Measurements from ENCODE around the gene PTPRG. TPM values are rescaled to one million over a fixed set of nuclear protein-coding genes. Genes with fewer than 3 reads are reported as not detected.

Gene PTPRG
- total and polyA plus RNA-seq, 10 of the 15 experiments (the other 5 are each of a cell fraction or from before 2014, with no cell fraction given): 0.29 to 20.7 (median 1.4) TPM

DNA sequence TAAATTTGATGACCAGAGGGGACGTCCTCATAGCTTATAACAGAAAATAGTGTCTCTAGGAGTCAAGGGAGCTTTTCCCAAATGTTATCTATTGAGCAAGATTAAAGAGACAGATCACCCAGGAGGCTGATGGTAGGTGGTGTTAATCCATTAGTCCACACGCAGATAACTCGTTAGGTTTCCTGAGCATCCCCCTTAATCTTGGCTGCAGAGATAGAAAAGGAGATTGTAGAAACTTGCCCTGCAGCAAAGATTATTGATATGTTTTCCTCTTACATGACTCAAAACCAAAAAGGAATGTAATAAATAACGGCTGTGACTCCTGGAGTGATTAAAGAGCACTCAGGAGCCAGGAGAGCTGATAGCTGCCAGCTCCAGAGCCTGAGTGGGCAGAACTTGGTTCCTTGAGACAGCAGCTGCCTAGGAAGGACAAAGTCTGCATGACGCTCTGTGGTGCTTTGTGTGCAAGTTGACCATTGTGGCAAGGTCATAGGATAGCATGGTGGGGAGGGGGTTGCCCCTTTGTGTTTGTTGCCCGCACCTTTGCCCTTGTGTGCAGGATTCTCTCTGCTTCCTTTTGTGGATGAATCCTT lies 234.8 kb downstream of the PTPRG start:
- Histone ChIP-seq H4K20me1 (ENCODE audit: control insufficient read depth, insufficient read depth) (no peaks in the 10 kb centered on the region), H3K4me1 (ENCODE audit: control insufficient read depth, insufficient read depth, low read length) (no peaks in the 10 kb centered on the region), H3K9ac (ENCODE audit: control insufficient read depth, insufficient read depth, low read length) (no peak overlapping the region), H3K79me2 (ENCODE audit: control insufficient read depth, insufficient read depth, low read length) (no peaks in the 10 kb centered on the region), H3K4me3 (no peak overlapping the region), H3K27ac (ENCODE audit: control insufficient read depth, insufficient read depth) (no peak overlapping the region), H3K9me3 (replicated peaks; ENCODE audit: control insufficient read depth, insufficient read depth, low read length) (no peaks in the 10 kb centered on the region), H3K4me2 (ENCODE audit: control insufficient read depth, insufficient read depth) (no peak overlapping the region), H2AFZ (ENCODE audit: control insufficient read depth, low read depth, low read length) (no peak overlapping the region), H3K36me3 (ENCODE audit: control insufficient read depth in 2 of 2, insufficient read depth in 2 of 2, low read length in 1 of 2) (no peaks in the 10 kb centered on the region), H3K27me3 (replicated peaks in 1 of 2; ENCODE audit: control insufficient read depth in 2 of 2, insufficient read depth in 2 of 2, low read length in 1 of 2) (no peaks in the 10 kb centered on the region; a peak in 1 of 4 replicates)
- ATAC-seq (no peak; the same call in 2 of the 3 replicates), FAIRE-seq (no peak), DNase-seq (ENCODE audit: low read depth, low spot score) (no peak)
- ChIA-PET CTCF (interaction anchor here (0.5 to 1.8 kb wide), 5 partner anchors 8 to 140 kb away, joined by 3 to 4 read pairs (median 4); no protein-coding TSS in a partner anchor), RAD21 (ENCODE audit: unreplicated experiment) (interaction anchor here (1.0 to 2.0 kb wide), 2 partner anchors 72 to 232 kb away, joined by 3 to 6 read pairs; no protein-coding TSS in a partner anchor), SMC1A (ENCODE audit: uncharacterized antibody, unreplicated experiment) (interaction anchor here (0.7 to 2.0 kb wide), 7 partner anchors 12 to 78 kb away, joined by 3 to 7 read pairs (median 3); no protein-coding TSS in a partner anchor), POLR2A (interaction anchor here (0.5 to 0.6 kb wide), 2 partner anchors 9 to 283 kb away, joined by 3 read pairs; no protein-coding TSS in a partner anchor)
- no peak for TF ChIP-seq JUND (IDR thresholded peaks at IDR 0.05; ENCODE audit: low read depth, low read length)
- no peak for TF ChIP-seq MXI1 (IDR thresholded peaks at IDR 0.05; ENCODE audit: low read depth, low read length)
- TF ChIP-seq RCOR1 (conservative IDR thresholded peaks at IDR 0.05; ENCODE audit: low read depth, low read length): no peak
- TF ChIP-seq KAT2A (conservative IDR thresholded peaks at IDR 0.05; ENCODE audit: control insufficient read depth, low read depth, low read length): no peak
- TF ChIP-seq ZBED1 (IDR thresholded peaks at IDR 0.05; ENCODE audit: borderline replicate concordance): no peak
- TF ChIP-seq CBX3 (IDR thresholded peaks at IDR 0.05; ENCODE audit: borderline replicate concordance, low read depth): no peak
- no peak for TF ChIP-seq ZNF384 (IDR thresholded peaks at IDR 0.05; ENCODE audit: borderline replicate concordance, low read depth, low read length)
- TF ChIP-seq FOS (IDR thresholded peaks at IDR 0.05; ENCODE audit: borderline replicate concordance, extremely low read depth, insufficient read length): no peak
- no peak for TF ChIP-seq RB1 (IDR thresholded peaks at IDR 0.05; ENCODE audit: borderline replicate concordance)
- TF ChIP-seq, protein P1, sequence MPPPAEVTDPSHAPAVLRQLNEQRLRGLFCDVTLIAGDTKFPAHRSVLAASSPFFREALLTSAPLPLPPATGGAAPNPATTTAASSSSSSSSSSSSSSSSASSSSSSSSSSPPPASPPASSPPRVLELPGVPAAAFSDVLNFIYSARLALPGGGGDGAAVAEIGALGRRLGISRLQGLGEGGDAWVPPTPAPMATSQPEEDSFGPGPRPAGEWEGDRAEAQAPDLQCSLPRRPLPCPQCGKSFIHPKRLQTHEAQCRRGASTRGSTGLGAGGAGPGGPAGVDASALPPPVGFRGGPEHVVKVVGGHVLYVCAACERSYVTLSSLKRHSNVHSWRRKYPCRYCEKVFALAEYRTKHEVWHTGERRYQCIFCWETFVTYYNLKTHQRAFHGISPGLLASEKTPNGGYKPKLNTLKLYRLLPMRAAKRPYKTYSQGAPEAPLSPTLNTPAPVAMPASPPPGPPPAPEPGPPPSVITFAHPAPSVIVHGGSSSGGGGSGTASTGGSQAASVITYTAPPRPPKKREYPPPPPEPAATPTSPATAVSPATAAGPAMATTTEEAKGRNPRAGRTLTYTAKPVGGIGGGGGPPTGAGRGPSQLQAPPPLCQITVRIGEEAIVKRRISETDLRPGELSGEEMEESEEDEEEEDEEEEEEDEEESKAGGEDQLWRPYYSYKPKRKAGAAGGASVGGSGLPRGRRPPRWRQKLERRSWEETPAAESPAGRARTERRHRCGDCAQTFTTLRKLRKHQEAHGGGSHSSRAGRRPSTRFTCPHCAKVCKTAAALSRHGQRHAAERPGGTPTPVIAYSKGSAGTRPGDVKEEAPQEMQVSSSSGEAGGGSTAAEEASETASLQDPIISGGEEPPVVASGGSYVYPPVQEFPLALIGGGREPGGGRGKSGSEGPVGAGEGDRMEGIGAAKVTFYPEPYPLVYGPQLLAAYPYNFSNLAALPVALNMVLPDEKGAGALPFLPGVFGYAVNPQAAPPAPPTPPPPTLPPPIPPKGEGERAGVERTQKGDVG (CRISPR knock-in tag; IDR thresholded peaks at IDR 0.05): no peak
- TF ChIP-seq HDAC2 (IDR thresholded peaks at IDR 0.05): no peak
- no peak for TF ChIP-seq CHD1 (IDR thresholded peaks at IDR 0.05; ENCODE audit: low read depth, low read length)
- WGBS (ENCODE audit: insufficient coverage, insufficient replicate concordance, low lambda C conversion rate, missing lambda C conversion rate): 31% methylated on average over 6 of the region's 6 CpGs
- intact Hi-C loops (cut with micrococcal nuclease; ENCODE audit: unreplicated experiment): no loop called here
- in situ Hi-C loops (cut with MboI): no loop called here
- BruUV-seq (replicated peaks): no TSS peak
